ENCODE data around the gene RAD50. TPM values are rescaled to one million over a fixed set of nuclear protein-coding genes. Genes with fewer than 3 reads are reported as not detected.
A peak's percentile ranks its signal among the peaks of the same experiment; 100 is the strongest.

Gene RAD50
- total RNA-seq, 1 donor from 2014 or later: 35.2 TPM

DNA sequence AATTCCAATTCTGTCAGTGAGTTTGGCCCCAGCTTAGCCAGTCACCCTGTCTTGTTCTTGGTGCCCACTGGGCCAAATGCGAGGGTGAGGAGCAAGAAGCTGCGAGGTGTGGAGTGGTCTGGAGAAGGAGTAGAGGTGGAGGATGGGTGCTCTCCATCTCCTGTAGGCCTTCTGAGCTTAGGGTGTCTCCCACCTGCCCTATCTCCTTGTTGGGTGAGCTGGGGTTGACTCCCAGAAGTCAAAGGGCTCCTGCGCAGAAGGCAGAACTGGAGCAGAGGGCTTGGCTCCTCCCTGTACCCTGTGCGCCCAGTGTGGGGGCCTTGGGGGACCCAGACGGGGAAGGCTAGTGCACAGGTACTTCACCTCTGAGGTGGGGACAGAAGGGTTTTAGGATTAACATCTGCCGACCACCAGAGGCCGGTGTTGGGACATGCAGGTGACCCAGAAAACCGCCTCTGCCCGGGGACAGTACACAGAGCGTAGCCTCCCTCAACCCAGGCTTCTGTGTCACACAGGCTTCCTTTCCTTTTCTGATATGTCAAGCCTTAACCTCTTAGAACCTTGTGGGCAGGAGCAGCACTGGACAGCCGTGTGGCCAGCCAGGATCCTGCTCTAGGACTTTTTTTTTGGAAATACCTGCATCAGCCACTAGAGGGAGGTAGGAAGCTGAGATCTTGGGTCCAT, 30.3 kb upstream of the RAD50 start:
- TF ChIP-seq, protein P1, sequence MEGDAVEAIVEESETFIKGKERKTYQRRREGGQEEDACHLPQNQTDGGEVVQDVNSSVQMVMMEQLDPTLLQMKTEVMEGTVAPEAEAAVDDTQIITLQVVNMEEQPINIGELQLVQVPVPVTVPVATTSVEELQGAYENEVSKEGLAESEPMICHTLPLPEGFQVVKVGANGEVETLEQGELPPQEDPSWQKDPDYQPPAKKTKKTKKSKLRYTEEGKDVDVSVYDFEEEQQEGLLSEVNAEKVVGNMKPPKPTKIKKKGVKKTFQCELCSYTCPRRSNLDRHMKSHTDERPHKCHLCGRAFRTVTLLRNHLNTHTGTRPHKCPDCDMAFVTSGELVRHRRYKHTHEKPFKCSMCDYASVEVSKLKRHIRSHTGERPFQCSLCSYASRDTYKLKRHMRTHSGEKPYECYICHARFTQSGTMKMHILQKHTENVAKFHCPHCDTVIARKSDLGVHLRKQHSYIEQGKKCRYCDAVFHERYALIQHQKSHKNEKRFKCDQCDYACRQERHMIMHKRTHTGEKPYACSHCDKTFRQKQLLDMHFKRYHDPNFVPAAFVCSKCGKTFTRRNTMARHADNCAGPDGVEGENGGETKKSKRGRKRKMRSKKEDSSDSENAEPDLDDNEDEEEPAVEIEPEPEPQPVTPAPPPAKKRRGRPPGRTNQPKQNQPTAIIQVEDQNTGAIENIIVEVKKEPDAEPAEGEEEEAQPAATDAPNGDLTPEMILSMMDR (conservative IDR thresholded peaks at IDR 0.05): peak; percentile 87
- H3K27ac Mint-ChIP-seq (ENCODE audit: unreplicated experiment): no peak overlapping the region
- DNase-seq (ENCODE audit: low read depth, low spot score): peak; percentile 64
- H3K27me3 Mint-ChIP-seq (ENCODE audit: low read depth): peaks cover 25% of the 10 kb centered on the region
- H3K4me3 Mint-ChIP-seq: no peak overlapping the region
- no peaks in the 10 kb centered on the region for H3K36me3 Mint-ChIP-seq (ENCODE audit: low read depth)
- no peaks in the 10 kb centered on the region for H3K9me3 Mint-ChIP-seq
- no peaks in the 10 kb centered on the region for H3K4me1 Mint-ChIP-seq

DNA sequence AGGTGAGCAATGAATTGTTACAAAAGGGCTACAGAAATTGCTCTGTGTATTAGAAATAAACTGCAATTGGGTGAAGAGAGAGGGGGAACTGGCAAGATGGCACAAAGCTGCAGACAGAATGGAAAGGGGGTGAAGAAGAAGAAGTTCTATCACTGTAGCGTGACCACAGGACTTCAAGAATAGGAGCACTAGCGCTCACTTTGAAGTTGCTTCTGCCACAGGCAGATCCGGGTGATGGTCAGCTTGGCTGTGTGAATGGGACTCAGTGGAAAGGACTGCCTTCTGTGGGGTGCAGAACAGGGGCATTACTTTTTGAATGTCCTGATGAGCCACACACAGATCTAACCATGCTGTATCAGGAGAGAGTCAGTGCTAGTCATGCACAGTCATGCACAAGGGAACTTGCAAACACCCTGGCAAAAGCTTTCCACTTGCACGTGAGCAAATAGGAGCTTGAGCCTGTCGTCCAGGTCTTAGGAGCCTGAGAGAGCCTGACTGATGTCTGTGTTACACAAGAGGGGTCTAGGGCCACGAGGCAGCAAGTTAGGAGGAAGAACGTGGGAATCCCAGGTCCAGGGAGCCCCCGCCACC, 29.7 kb upstream of the RAD50 start:
- H3K27ac Mint-ChIP-seq (ENCODE audit: unreplicated experiment): no peak overlapping the region
- no peaks in the 10 kb centered on the region for H3K36me3 Mint-ChIP-seq (ENCODE audit: low read depth)
- H3K27me3 Mint-ChIP-seq (ENCODE audit: low read depth): peaks cover 31% of the 10 kb centered on the region
- TF ChIP-seq, protein P1 (conservative IDR thresholded peaks at IDR 0.05): no peak
- H3K4me1 Mint-ChIP-seq: no peaks in the 10 kb centered on the region
- no peak overlapping the region for H3K4me3 Mint-ChIP-seq
- no peak for DNase-seq (ENCODE audit: low read depth, low spot score)
- no peaks in the 10 kb centered on the region for H3K9me3 Mint-ChIP-seq

DNA sequence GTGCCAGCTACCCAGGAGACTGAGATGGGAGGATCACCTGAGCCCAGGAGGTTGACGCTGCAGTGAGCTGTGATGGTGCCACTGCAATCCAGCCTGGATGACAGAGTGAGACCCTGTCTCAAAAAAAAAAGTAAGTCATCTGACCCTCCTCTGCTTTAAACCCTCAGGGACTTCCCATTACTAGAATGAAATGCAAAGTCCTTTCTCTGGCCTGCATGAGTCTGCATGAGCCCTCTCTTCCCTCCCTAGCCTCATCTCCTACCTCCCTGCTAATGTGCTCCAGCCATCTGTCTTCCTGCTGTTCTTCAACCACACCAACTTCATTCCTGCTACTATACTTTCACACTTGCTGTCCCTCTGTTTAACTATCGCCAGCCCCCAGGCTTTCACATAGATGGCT, 28.8 kb upstream of the RAD50 start:
- DNase-seq (ENCODE audit: low read depth, low spot score): no peak
- TF ChIP-seq, protein P1 (conservative IDR thresholded peaks at IDR 0.05): no peak
- H3K27ac Mint-ChIP-seq (ENCODE audit: unreplicated experiment): no peak overlapping the region
- no peak overlapping the region for H3K4me3 Mint-ChIP-seq
- no peaks in the 10 kb centered on the region for H3K36me3 Mint-ChIP-seq (ENCODE audit: low read depth)
- no peaks in the 10 kb centered on the region for H3K4me1 Mint-ChIP-seq
- no peaks in the 10 kb centered on the region for H3K9me3 Mint-ChIP-seq
- H3K27me3 Mint-ChIP-seq (ENCODE audit: low read depth): peaks cover 37% of the 10 kb centered on the region

DNA sequence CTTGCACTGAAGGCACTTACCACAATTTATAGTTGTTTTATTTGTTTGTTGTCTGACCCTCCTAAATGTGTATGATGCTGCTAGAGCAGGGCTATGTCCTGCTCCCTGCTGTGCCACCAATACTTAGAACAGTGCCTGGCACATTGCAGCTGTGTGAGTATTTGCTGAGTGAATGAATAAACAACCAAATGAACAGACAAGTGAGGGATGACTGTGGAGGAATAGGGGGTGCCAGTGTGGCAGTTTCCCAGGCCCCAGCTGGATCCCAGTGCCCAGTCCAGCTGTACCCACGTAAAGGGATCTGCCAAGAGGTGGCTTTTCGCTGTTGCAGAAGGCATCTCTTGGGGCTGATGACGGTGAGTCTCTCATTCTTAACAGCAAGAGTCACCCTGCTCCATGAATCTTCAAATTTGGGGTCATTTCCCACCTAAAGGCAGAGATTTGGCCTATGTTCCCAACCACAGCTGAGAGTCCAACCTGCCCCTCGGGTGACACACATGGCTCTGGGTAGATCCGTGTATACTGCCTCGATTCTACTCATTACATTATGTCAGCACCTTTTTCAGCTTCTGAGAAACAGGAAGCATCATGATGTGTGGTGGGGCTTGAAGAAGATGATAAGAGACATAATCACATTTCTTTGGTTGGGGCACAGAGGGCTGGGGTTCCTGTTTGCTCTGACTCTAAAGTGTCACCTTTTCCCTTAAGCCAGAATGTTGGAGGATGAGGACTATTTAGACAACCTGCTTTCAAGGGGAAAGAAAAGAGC, 27.7 kb upstream of the RAD50 start:
- H3K4me3 Mint-ChIP-seq: no peak overlapping the region
- no peaks in the 10 kb centered on the region for H3K9me3 Mint-ChIP-seq
- no peak overlapping the region for H3K27ac Mint-ChIP-seq (ENCODE audit: unreplicated experiment)
- TF ChIP-seq, protein P1 (conservative IDR thresholded peaks at IDR 0.05): no peak
- H3K4me1 Mint-ChIP-seq: no peaks in the 10 kb centered on the region
- no peak for DNase-seq (ENCODE audit: low read depth, low spot score)
- H3K27me3 Mint-ChIP-seq (ENCODE audit: low read depth): peaks cover 40% of the 10 kb centered on the region
- no peaks in the 10 kb centered on the region for H3K36me3 Mint-ChIP-seq (ENCODE audit: low read depth)

DNA sequence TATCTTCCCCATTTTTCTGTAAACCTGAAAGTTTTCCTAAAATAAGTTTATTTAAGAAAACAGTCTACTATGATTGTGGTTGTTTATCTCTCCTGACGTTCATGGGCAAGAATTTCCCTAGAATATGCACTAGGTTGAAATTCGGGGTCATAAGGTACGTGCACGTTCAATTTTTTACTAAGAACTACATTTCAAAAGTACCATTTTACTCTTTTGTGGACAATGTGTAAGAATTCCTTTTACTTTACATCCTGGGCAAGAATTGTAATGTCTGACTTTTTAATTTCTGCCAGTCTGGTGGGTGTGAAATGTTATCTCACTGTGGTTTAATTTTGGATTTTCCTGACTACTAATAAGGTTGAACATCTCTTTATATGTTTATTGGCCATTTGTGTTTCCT, 25.8 kb upstream of the RAD50 start:
- H3K9me3 Mint-ChIP-seq: no peaks in the 10 kb centered on the region
- no peaks in the 10 kb centered on the region for H3K36me3 Mint-ChIP-seq (ENCODE audit: low read depth)
- no peaks in the 10 kb centered on the region for H3K4me1 Mint-ChIP-seq
- TF ChIP-seq, protein P1 (conservative IDR thresholded peaks at IDR 0.05): no peak
- peaks cover 42% of the 10 kb centered on the region for H3K27me3 Mint-ChIP-seq (ENCODE audit: low read depth)
- DNase-seq (ENCODE audit: low read depth, low spot score): no peak
- H3K27ac Mint-ChIP-seq (ENCODE audit: unreplicated experiment): no peak overlapping the region
- no peak overlapping the region for H3K4me3 Mint-ChIP-seq

All from neural crest cell (in vitro differentiated cells).